SK-MEL-5 (cell line): ENCODE data around the gene DHX38. TPM values are rescaled to one million over a fixed set of nuclear protein-coding genes. Genes with fewer than 3 reads are reported as not detected.

Experiments
- DNase-seq: peaks from one replicate; pipeline ENCODE4 v3.0.0-alpha.2; 2016; ENCODE audit warnings: low read depth, low spot score
- in situ Hi-C: cut with HindIII; loops from 2 replicates; pipeline ENCODE4 v1.10.0; 2016; ENCODE audit warnings: low sequenced_read_pairs, high pct_unique_total_duplicates, low pct_unique_long_range_greater_than_20kb
- total RNA-seq: library from RNA; depleted of rRNA; stranded (reverse); fragments of >200 nt; shearing (Covaris generic); gene quantifications from 2 replicates; pipeline ENCODE4 v1.2.3, GENCODE V29; 2014; rRNA removed

DHX38 gene
- total RNA-seq, 1 experiment from 2014 or later, result 33.2 TPM

DNA sequence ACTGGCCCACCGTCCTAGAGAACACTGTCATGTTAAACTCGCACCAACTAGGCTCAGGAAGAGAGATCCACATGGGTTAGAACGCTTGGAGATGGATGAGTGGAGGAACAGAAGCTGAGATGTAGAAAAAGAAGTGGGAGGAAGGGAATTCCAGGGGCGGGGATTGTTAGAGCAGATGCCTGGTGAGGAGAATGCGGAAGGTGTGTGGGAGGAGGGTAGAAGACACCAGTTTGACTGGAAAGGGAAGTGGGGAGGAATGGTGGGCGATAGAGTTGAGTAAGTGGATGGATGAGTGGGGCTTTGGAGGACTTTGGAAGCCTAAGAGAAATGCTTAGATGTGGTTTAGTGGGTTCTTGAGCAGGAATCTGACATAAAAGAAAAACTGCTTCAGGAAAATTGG is 37.4 kb downstream of the DHX38 start:
- DNase-seq, result no peak

GRCh38 chr16:72132726-72133125 is 39.1 kb downstream of the DHX38 start:
- in situ Hi-C loops, result no loop called here
- DNase-seq, result no peak

More for the DNA sequence above, 37.4 kb downstream of the DHX38 start:
- in situ Hi-C loops, result no loop called here

DNA sequence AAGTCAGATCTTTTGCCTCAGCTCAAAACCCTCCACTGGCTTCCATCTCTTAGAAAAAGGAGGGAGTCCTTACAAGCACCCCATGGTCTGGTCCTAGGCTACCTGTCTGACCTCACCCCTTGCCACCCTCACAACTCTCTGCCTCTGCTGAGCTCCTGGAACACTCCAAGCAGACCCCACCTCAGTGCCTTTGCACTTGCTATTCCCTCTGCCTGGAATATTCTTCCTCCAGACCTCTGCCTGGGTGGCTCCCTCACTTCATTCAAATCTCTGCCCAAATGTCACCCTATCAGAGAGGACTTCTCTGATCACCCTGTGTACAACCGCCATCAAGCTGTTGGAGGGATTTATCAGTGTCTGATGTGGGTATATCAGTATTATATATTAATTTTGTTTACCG is 40.9 kb downstream of the DHX38 start:
- in situ Hi-C loops, result no loop called here
- DNase-seq, result no peak

DNA sequence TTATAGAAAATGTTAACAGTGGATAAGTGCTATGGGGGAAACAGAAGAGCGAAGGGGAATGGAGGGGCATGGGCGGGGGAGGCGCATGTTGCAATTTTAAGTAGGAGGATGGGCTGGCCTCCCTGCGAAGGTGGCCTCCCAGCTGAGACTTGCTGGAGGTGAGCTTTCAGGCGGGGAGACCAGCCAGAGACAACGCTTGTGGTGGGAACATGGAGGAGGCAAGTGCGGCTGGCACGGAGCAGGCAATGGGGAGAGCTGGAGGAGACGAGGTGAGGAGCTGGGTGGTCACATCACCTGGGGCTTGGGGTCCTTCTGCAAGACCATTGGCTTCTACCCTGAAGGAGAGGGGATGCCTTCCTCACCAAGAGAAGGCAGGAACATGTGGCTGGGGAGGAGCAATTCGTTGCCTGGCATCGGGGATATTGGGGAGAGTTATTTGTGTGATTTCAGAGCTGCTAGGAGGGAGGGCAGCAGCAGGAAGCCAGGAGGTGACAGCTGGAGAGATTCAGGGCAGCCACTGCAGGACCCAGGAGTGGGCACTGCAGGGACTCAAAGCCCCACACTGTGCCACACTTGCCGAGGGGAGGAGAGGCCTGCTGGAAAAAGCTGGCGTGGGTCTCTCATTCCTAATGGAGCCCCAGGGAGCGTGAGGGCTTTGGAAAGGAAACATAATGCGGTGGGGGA is 43.9 kb downstream of the DHX38 start:
- in situ Hi-C loops, result no loop called here
- no peak for DNase-seq

- in situ Hi-C loops, result no loop called here
Observed at GRCh38 chr16:72138064-72138572, 44.5 kb downstream of the DHX38 start.

GRCh38 chr16:72139908-72140307 is 46.3 kb downstream of the DHX38 start:
- DNase-seq, result no peak
- in situ Hi-C loops, result no loop called here

More at GRCh38 chr16:72138064-72138572, 44.5 kb downstream of the DHX38 start:
- DNase-seq, result no peak

- in situ Hi-C loops, result no loop called here
- no peak for DNase-seq
Observed at GRCh38 chr16:72142476-72142875, 48.8 kb downstream of the DHX38 start.

- in situ Hi-C loops, result no loop called here
- DNase-seq, result peak; percentile 23
Observed at GRCh38 chr16:72149676-72150464, 56.2 kb downstream of the DHX38 start.

DNA sequence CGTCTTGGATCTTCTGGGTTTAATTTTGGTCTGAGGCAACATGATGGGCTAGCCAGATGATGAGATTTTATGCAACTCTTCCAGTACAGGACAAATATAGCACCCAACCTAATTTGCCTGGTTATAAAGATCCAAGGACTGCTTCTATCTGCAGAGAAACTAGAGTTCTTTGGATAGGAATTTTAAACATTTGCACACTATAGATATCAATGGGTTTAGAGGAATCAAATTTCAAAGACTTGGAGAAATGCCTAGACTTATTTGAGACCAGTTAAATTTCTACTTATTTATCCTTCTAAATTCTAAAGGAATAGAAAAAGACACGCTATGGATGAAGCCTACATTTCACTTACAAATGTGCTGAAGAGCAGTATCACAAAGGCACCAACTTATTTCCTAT is 65.7 kb downstream of the DHX38 start:
- DNase-seq, result no peak
- in situ Hi-C loops, result no loop called here

- in situ Hi-C loops, result no loop called here
Observed at GRCh38 chr16:72159801-72160200, 66.2 kb downstream of the DHX38 start.

DNA sequence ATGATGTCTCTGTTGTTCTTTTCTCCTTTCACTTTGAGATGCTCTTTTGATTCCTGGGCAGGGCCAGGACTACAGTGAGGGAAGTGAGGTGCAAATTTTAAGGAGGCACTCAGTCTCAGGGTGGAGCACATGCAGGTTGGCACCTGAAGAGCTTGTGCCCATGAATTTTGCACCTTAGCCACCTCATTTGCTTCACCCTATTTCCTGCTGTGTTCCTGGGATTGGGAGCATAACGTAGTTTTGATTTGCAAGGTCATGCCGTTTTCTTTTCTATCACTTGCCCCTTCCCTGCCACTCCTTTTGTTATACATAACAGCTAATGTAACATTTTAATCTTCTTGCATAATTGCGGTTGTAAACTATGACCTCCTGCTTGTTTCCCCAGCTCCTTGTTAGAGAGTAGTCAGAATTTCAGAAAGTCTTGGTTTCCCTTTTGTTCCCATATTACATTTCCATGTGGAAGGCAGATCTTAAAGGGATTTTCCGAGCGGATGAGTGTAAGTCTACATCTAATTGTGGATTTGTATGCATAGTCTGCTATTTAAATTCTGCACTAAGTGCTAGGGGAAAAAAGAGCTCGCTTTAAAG is 68.6 kb downstream of the DHX38 start:
- in situ Hi-C loops, result no loop called here
- DNase-seq, result no peak

More at GRCh38 chr16:72159801-72160200, 66.2 kb downstream of the DHX38 start:
- no peak for DNase-seq

Other genes starting within 250 kb of the DHX38 start
- 10.3 and 10.5 TPM in 2 replicates for gene ATXN1L, start 247.9 kb upstream of the DHX38 start, total RNA-seq
- 4.7 and 6.8 TPM in 2 replicates for gene ZNF821, start 209.7 kb upstream of the DHX38 start, total RNA-seq
- gene IST1, start 198.3 kb upstream of the DHX38 start, total RNA-seq, result 163 TPM in 2 replicates
- not detected in 2 replicates for gene PKD1L3, start 93.4 kb upstream of the DHX38 start, total RNA-seq
- 10.1 and 10.5 TPM in 2 replicates for gene DHODH, start 85.1 kb upstream of the DHX38 start, total RNA-seq
- not detected in 2 replicates for gene HP, start 39.3 kb upstream of the DHX38 start, total RNA-seq
- gene HPR, start 30.6 kb upstream of the DHX38 start, total RNA-seq, result not detected in 2 replicates
- gene TXNL4B, start 227 bp upstream of the DHX38 start, total RNA-seq, result 11.0 and 11.2 TPM in 2 replicates
- gene PMFBP1, start 78.3 kb downstream of the DHX38 start, total RNA-seq, result 0.29 TPM in 1 of 2 replicates, not detected in the other